GM10266 (cell line): ENCODE results near the gene PCYOX1L.

ENCODE experiments used
- DNase-seq: peaks from one replicate; pipeline ENCODE4 v3.0.0; 2012; ENCODE audit errors: extremely low spot score
- TF ChIP-seq, protein P1 (sequence below): IDR thresholded peaks from 2 replicates; pipeline ENCODE4 v1.5.1; 2012; ENCODE audit warnings: mild to moderate bottlenecking, low read depth; ENCODE audit not compliant: control insufficient read depth, insufficient read depth; ENCODE audit errors: missing control alignments

Gene PCYOX1L

DNA sequence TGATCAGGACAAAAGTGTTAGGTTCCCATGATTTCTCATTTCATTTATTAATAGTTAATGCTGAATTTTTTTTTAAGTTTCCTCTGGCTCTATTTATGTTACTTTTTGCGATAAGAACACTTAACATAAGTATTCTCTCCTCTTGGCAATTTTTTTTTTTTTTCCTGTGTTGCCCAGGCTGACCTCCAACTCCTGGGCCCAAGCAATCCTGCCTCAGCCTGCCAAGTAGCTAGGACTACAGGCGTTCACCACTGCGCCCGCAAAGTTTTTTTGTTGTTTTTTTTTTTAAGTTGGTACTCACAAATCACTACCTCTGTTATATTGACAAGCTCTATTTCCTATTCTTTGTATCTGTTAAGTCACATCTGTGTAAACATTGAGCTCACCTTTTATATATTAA lies 5.7 kb upstream of the PCYOX1L start:
- TF ChIP-seq, protein P1, sequence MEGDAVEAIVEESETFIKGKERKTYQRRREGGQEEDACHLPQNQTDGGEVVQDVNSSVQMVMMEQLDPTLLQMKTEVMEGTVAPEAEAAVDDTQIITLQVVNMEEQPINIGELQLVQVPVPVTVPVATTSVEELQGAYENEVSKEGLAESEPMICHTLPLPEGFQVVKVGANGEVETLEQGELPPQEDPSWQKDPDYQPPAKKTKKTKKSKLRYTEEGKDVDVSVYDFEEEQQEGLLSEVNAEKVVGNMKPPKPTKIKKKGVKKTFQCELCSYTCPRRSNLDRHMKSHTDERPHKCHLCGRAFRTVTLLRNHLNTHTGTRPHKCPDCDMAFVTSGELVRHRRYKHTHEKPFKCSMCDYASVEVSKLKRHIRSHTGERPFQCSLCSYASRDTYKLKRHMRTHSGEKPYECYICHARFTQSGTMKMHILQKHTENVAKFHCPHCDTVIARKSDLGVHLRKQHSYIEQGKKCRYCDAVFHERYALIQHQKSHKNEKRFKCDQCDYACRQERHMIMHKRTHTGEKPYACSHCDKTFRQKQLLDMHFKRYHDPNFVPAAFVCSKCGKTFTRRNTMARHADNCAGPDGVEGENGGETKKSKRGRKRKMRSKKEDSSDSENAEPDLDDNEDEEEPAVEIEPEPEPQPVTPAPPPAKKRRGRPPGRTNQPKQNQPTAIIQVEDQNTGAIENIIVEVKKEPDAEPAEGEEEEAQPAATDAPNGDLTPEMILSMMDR, result no peak
- no peak for DNase-seq

DNA sequence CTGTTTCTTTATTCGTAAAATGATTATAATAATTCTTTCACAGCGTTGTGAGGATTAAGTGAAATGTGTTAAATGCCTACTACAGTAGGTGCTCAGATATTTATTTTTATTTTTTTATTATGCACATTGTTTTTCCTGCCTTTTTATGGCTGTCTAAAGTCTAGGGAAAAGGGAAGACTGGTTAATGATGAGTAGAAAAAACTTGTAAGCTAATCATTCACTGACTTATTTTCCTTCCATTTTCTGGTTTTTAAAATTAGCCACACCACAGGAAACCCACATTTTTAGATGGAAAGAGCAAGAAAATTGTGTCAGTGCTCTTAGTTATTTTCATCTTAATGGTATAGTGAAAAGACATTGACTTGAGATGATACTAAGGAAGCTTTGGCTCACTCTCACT lies 3.9 kb upstream of the PCYOX1L start:
- TF ChIP-seq, protein P1, result no peak
- DNase-seq, result no peak

- TF ChIP-seq, protein P1, result no peak
- DNase-seq, result no peak
These were observed 2.2 kb upstream of the PCYOX1L start for GRCh38 chr5:149355688-149356087.

GRCh38 chr5:149356391-149356790 lies 1.5 kb upstream of the PCYOX1L start:
- DNase-seq, result no peak
- TF ChIP-seq, protein P1, result no peak

DNA sequence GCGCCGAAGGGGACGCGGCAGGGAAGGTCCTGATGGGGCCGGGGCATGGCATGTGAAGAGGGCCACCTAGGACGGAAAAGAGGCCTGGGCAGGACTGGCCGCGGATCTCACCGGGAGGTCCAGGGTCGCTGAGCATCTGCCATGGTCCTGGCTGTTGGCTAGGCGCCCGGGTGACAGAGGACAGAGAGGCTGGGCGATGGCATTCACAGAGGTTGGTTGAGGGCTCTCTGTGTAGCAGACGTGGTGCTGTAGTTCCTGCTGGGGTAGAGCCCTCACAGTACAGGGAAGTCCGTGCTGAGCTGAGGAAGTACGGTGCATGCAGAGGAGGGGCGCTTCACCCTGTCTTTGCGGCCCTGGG lies 427 bp downstream of the PCYOX1L start:
- no peak for DNase-seq
- TF ChIP-seq, protein P1, result no peak

DNA sequence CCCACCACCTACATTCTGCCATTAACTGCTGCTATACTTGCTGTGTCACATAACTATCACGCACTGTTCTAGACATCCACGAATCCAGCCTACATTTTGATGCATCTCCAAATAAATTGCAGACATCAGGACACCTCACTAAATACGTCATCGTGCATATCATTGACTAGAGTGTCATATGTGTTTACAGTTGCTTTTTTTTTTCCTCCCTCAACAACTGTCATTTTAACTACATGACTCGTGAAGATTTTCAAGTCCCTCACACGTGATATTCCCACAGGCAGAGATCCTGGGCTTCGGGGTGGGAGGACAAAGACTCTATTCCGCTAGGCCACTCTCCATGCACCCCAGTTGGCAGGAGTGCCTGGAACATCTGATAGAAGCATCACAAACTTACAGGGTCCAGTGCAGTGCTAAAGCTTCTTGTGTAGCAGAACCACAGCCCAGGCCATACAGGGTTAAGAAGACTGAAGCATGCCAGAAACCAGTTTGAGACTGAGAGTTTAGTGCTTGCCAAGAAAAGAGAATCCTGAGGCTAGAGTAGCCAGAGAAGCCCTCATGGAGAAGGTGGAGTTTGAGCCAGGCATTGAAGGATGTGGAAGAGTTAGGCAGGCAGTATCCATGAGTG lies 1.1 kb downstream of the PCYOX1L start:
- DNase-seq, result no peak
- TF ChIP-seq, protein P1, result no peak

GRCh38 chr5:149360272-149360671 lies 2.4 kb downstream of the PCYOX1L start:
- DNase-seq, result no peak
- TF ChIP-seq, protein P1, result no peak
